SU-DHL-6 (cell line): ENCODE results near the gene FHAD1.

Experiments
- CTCF ChIP-seq: fragments of 200-600 bp; sonication (generic); IDR thresholded peaks from one replicate; pipeline ENCODE4 v1.5.1; 2017; ENCODE audit warnings: antibody characterized with exemption, mild to moderate bottlenecking, low read length, moderate library complexity; ENCODE audit not compliant: insufficient read depth, poor library complexity, severe bottlenecking
- EZH2phosphoT487 ChIP-seq: fragments of 200-600 bp; sonication (generic), shearing (Covaris generic); conservative IDR thresholded peaks from 2 replicates; pipeline ENCODE4 v1.6.1; 2018; ENCODE audit warnings: mild to moderate bottlenecking, antibody characterized with exemption, low read length, moderate library complexity, mixed read lengths

GRCh38 chr1:15201849-15202551 is 45.0 kb upstream of the FHAD1 start:
- TF ChIP-seq CTCF (no peak), EZH2phosphoT487 (no peak)
